ENCODE results near the gene AFG3L2.

DNA sequence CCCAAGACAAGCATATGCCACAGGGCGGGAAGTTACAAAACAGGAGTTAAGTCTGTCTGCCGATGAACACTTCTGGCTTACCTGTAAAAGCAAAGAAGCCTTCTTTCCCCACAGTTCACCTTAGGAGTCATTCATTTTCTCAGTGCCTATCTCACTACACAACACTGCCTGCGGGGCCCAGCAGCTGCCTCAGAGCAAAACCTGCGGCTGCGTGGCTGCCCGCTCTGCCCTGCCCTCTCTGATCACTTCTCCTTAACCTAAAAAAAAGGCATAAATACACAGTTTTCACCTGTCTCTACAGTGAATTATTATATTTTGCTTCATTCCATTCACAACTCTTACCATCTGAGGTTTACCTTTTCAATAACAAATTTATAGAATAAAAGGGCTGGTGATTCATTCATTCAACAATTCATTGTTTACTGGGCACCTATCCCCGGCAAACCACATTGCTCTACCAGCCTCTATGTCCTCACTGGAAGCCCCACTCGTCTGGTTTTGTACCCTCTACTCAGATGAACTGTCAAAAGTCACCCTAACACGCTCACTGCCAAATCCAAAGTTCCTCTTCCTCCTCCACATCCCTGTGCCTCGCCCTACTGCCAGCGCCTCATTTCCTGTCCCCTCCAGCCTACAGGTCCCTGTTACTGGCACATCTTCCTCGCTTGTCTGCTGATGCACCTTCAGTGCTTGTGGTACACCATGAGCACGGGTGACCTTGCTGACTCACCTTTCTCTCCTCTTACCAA, 31.4 kb downstream of the AFG3L2 start:
- TF ChIP-seq, protein P1, sequence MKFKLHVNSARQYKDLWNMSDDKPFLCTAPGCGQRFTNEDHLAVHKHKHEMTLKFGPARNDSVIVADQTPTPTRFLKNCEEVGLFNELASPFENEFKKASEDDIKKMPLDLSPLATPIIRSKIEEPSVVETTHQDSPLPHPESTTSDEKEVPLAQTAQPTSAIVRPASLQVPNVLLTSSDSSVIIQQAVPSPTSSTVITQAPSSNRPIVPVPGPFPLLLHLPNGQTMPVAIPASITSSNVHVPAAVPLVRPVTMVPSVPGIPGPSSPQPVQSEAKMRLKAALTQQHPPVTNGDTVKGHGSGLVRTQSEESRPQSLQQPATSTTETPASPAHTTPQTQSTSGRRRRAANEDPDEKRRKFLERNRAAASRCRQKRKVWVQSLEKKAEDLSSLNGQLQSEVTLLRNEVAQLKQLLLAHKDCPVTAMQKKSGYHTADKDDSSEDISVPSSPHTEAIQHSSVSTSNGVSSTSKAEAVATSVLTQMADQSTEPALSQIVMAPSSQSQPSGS (CRISPR knock-in tag; IDR thresholded peaks at IDR 0.05), result no peak
- TF ChIP-seq, protein P2, sequence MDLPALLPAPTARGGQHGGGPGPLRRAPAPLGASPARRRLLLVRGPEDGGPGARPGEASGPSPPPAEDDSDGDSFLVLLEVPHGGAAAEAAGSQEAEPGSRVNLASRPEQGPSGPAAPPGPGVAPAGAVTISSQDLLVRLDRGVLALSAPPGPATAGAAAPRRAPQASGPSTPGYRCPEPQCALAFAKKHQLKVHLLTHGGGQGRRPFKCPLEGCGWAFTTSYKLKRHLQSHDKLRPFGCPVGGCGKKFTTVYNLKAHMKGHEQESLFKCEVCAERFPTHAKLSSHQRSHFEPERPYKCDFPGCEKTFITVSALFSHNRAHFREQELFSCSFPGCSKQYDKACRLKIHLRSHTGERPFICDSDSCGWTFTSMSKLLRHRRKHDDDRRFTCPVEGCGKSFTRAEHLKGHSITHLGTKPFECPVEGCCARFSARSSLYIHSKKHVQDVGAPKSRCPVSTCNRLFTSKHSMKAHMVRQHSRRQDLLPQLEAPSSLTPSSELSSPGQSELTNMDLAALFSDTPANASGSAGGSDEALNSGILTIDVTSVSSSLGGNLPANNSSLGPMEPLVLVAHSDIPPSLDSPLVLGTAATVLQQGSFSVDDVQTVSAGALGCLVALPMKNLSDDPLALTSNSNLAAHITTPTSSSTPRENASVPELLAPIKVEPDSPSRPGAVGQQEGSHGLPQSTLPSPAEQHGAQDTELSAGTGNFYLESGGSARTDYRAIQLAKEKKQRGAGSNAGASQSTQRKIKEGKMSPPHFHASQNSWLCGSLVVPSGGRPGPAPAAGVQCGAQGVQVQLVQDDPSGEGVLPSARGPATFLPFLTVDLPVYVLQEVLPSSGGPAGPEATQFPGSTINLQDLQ (CRISPR knock-in tag; IDR thresholded peaks at IDR 0.05), result no peak
- TF ChIP-seq, protein P3, sequence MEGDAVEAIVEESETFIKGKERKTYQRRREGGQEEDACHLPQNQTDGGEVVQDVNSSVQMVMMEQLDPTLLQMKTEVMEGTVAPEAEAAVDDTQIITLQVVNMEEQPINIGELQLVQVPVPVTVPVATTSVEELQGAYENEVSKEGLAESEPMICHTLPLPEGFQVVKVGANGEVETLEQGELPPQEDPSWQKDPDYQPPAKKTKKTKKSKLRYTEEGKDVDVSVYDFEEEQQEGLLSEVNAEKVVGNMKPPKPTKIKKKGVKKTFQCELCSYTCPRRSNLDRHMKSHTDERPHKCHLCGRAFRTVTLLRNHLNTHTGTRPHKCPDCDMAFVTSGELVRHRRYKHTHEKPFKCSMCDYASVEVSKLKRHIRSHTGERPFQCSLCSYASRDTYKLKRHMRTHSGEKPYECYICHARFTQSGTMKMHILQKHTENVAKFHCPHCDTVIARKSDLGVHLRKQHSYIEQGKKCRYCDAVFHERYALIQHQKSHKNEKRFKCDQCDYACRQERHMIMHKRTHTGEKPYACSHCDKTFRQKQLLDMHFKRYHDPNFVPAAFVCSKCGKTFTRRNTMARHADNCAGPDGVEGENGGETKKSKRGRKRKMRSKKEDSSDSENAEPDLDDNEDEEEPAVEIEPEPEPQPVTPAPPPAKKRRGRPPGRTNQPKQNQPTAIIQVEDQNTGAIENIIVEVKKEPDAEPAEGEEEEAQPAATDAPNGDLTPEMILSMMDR (CRISPR knock-in tag; IDR thresholded peaks at IDR 0.05), result no peak

All from HepG2 (cell line).